HepG2 (cell line): ENCODE data around the gene CA7. TPM values are rescaled to one million over a fixed set of nuclear protein-coding genes. Genes with fewer than 3 reads are reported as not detected.

Experiments
- BCL6 ChIP-seq: IDR thresholded peaks from 2 replicates; pipeline ENCODE4 v1.6.1; 2016; ENCODE audit warnings: missing genetic modification reagents, missing compliant biosample characterization
- BORCS8-MEF2B ChIP-seq: sonication (generic); formaldehyde crosslinking; IDR thresholded peaks from 2 replicates; pipeline ENCODE4 v1.8.0; 2022; ENCODE audit warnings: mild to moderate bottlenecking, missing genetic modification reagents
- DRAP1 ChIP-seq: IDR thresholded peaks from 2 replicates; pipeline ENCODE4 v1.6.1; 2016; ENCODE audit warnings: missing genetic modification reagents, missing compliant biosample characterization
- EHMT2 ChIP-seq: fragments of 200-600 bp; sonication (generic); IDR thresholded peaks from 2 replicates; pipeline ENCODE4 v1.7.0; 2017; ENCODE audit warnings: antibody characterized with exemption, low read depth, low read length, borderline replicate concordance
- FOXA1 ChIP-seq, 2 experiments: fragments of 450-650 bp in 1 of 2; sonication (generic) in 1 of 2; formaldehyde crosslinking in 1 of 2; IDR thresholded peaks; 2 replicates each; pipeline versions ENCODE4 v1.4.0 to v1.6.1; 2016 to 2020; ENCODE audit warnings: missing genetic modification reagents in 1 of 2
- HDAC6 ChIP-seq: fragments of 200-600 bp; sonication (generic); IDR thresholded peaks from 2 replicates; pipeline ENCODE4 v1.7.0; 2017; ENCODE audit warnings: mild to moderate bottlenecking, antibody characterized with exemption, low read length, low read depth
- HNF1B ChIP-seq: sonication (generic); formaldehyde crosslinking; IDR thresholded peaks from 2 replicates; pipeline ENCODE4 v1.5.1; 2020; ENCODE audit warnings: mild to moderate bottlenecking, moderate library complexity, missing genetic modification reagents
- MATR3 ChIP-seq: sonication (generic); formaldehyde crosslinking; IDR thresholded peaks from 2 replicates; pipeline ENCODE4 v1.4.0; 2020; ENCODE audit warnings: missing genetic modification reagents
- NAIF1 ChIP-seq: sonication (generic); formaldehyde crosslinking; IDR thresholded peaks from 2 replicates; pipeline ENCODE4 v1.5.0; 2020; ENCODE audit warnings: mild to moderate bottlenecking, missing genetic modification reagents, borderline replicate concordance
- PBX2 ChIP-seq: IDR thresholded peaks from 2 replicates; pipeline ENCODE4 v1.6.1; 2016; ENCODE audit warnings: control low read depth
- PHF20 ChIP-seq: sonication (generic); formaldehyde crosslinking; IDR thresholded peaks from 2 replicates; pipeline ENCODE4 v1.5.0; 2020; ENCODE audit warnings: mild to moderate bottlenecking, missing genetic modification reagents
- SIX4 ChIP-seq: sonication (generic); formaldehyde crosslinking; IDR thresholded peaks from 2 replicates; pipeline ENCODE4 v1.4.0; 2020; ENCODE audit warnings: missing genetic modification reagents
- SMARCC2 ChIP-seq: fragments of 450-650 bp; IDR thresholded peaks from 2 replicates; pipeline ENCODE4 v1.6.1; 2017; ENCODE audit warnings: antibody characterized with exemption, mild to moderate bottlenecking
- SP1 ChIP-seq, 2 experiments: fragments of 450-650 bp in 1 of 2; sonication (generic) in 1 of 2; formaldehyde crosslinking in 1 of 2; IDR thresholded peaks; 2 replicates each; pipeline versions ENCODE4 v1.4.0 to v1.6.1; 2016 to 2020; ENCODE audit warnings: missing genetic modification reagents in 1 of 2
- TBX3 ChIP-seq: fragments of 450-650 bp; IDR thresholded peaks from 2 replicates; pipeline ENCODE4 v1.6.1; 2017; ENCODE audit warnings: antibody characterized with exemption, mild to moderate bottlenecking, inconsistent platforms, borderline replicate concordance
- TOPORS ChIP-seq: sonication (generic); formaldehyde crosslinking; IDR thresholded peaks from 2 replicates; pipeline ENCODE4 v1.8.0; 2023; ENCODE audit warnings: mild to moderate bottlenecking, missing genetic modification reagents
- ZMAT5 ChIP-seq: sonication (generic); formaldehyde crosslinking; IDR thresholded peaks from 2 replicates; pipeline ENCODE4 v1.5.0; 2020; ENCODE audit warnings: mild to moderate bottlenecking, low read depth, missing genetic modification reagents, borderline replicate concordance
- ZNF367 ChIP-seq: sonication (generic); formaldehyde crosslinking; IDR thresholded peaks from 2 replicates; pipeline ENCODE4 v1.4.0; 2020; ENCODE audit warnings: missing genetic modification reagents, borderline replicate concordance
- ZNF451 ChIP-seq: sonication (generic); formaldehyde crosslinking; IDR thresholded peaks from 2 replicates; pipeline ENCODE4 v1.5.0; 2020; ENCODE audit warnings: mild to moderate bottlenecking, missing genetic modification reagents
- ZNF614 ChIP-seq: IDR thresholded peaks from 2 replicates; pipeline ENCODE4 v1.6.1; 2018; ENCODE audit warnings: missing biosample characterization, missing genetic modification reagents, inconsistent platforms, borderline replicate concordance
- ZNF619 ChIP-seq: sonication (generic); formaldehyde crosslinking; IDR thresholded peaks from 2 replicates; pipeline ENCODE4 v1.4.0; 2020; ENCODE audit warnings: mild to moderate bottlenecking, missing genetic modification reagents
- ZNF770 ChIP-seq: sonication (generic); formaldehyde crosslinking; IDR thresholded peaks from 2 replicates; pipeline ENCODE4 v1.5.0; 2020; ENCODE audit warnings: mild to moderate bottlenecking, missing genetic modification reagents
- ZNF784 ChIP-seq: sonication (generic); formaldehyde crosslinking; IDR thresholded peaks from 2 replicates; pipeline ENCODE4 v1.5.1; 2020; ENCODE audit warnings: missing genetic modification reagents, mild to moderate bottlenecking, borderline replicate concordance
- polyA plus RNA-seq, 8 experiments: library from polyadenylated mRNA; depleted of rRNA in 3 of 8; stranded (reverse) in 7 of 8; unstranded in 1 of 8; fragments of >200 nt; fragmentation: Illumina TruSeq in 4 of 8; extraction: Trizol in 4 of 8; gene quantifications; 2 replicates each; pipeline versions ENCODE4 v1.2.1 to v1.2.3, GENCODE V29; 2011 to 2016; ENCODE audit warnings: low read depth in 4 of 8, missing spikeins in 1 of 8, mixed read lengths in 1 of 8; ENCODE audit not compliant: insufficient read depth in 1 of 8
- total RNA-seq, 5 experiments: library from RNA; depleted of rRNA; stranded (reverse); fragments of >200 nt; fragmentation: Illumina TruSeq; extraction: Trizol; gene quantifications; 2 replicates each; pipeline ENCODE4 v1.2.3, GENCODE V29; 2016; ENCODE audit warnings: low read depth in 1 of 5

Gene CA7
- total and polyA plus RNA-seq, 2 of the 13 experiments (the other 11 are each of a cell fraction or from before 2014, with no cell fraction given), result not detected

GRCh38 chr16:66880288-66881013, 36.2 kb downstream of the CA7 start, which contains the start of gene PDP2 (continued):
- TF ChIP-seq SIX4 (CRISPR knock-in tag), result no peak; the same call in 1 of the 2 replicates
- peak; percentile 78 for TF ChIP-seq ZNF770 (CRISPR knock-in tag)
- peak; percentile 88; the same call in 1 of the 2 replicates for TF ChIP-seq ZNF614 (CRISPR knock-in tag)
- TF ChIP-seq ZNF451 (CRISPR knock-in tag), result no peak; the same call in 1 of the 2 replicates
- peak; percentile 92 for TF ChIP-seq HNF1B (CRISPR knock-in tag)
- no peak for TF ChIP-seq MATR3 (CRISPR knock-in tag)
- TF ChIP-seq PHF20, result no peak
- no peak for TF ChIP-seq ZNF367 (CRISPR knock-in tag)
- TF ChIP-seq PBX2 (CRISPR knock-in tag), result peak; percentile 100
- TF ChIP-seq EHMT2, result no peak
- no peak for TF ChIP-seq ZMAT5 (CRISPR knock-in tag)
- peak; percentile 88; the same call in 1 of the 2 replicates for TF ChIP-seq ZNF619 (CRISPR knock-in tag)
- peak; percentile 84 for TF ChIP-seq DRAP1
- no peak for TF ChIP-seq HDAC6
- peak; percentile 21; the same call in 1 of the 2 replicates for TF ChIP-seq TBX3
- TF ChIP-seq BORCS8-MEF2B (CRISPR knock-in tag), result peak; percentile 92
- no peak for TF ChIP-seq SP1 (IDR thresholded peaks at IDR 0.05)
- peak; percentile 86 for TF ChIP-seq SP1 (CRISPR knock-in tag; IDR thresholded peaks at IDR 0.05)
- peak; percentile 48 for TF ChIP-seq BCL6
- TF ChIP-seq TOPORS, result peak; percentile 88; the same call in 1 of the 2 replicates
- no peak for TF ChIP-seq SMARCC2
- peak; percentile 80; the same call in 1 of the 2 replicates for TF ChIP-seq ZNF784
- TF ChIP-seq NAIF1 (CRISPR knock-in tag), result peak; percentile 64; the same call in 1 of the 2 replicates
- no peak for TF ChIP-seq FOXA1 (IDR thresholded peaks at IDR 0.05)
- TF ChIP-seq FOXA1 (CRISPR knock-in tag; IDR thresholded peaks at IDR 0.05), result peak; percentile 21; the same call in 1 of the 2 replicates
